BJ (cell line): ENCODE results near the gene CELF1. TPM values are rescaled to one million over a fixed set of nuclear protein-coding genes. Genes with fewer than 3 reads are reported as not detected.
A peak's percentile ranks its signal among the peaks of the same experiment; 100 is the strongest.

Experiments used
- CTCF ChIA-PET: fragments of 350-600 bp; formaldehyde crosslinking; extraction: SDS; loops from one replicate; lab custom pipeline; 2021; ENCODE audit warnings: antibody characterized with exemption, inconsistent platforms; lab: Yijun Ruan, JAX
- POLR2A ChIA-PET: fragments of 300-600 bp; sonication (Branson Sonifier 250); formaldehyde crosslinking; extraction: SDS; loops from one replicate; lab custom pipeline; 2021; ENCODE audit warnings: antibody characterized with exemption; lab: Charles Lee
- DNase-seq: peaks from one replicate; pipeline ENCODE4 v3.0.0-alpha.2; 2011; ENCODE audit warnings: low read depth
- H3K27me3 ChIP-seq: 2 replicates; pipeline ENCODE4 v1.6.0; 2011; ENCODE audit warnings: low read length; ENCODE audit not compliant: control insufficient read depth, insufficient read depth
- H3K36me3 ChIP-seq: 2 replicates; pipeline ENCODE4 v1.5.1; 2011; ENCODE audit warnings: low read length; ENCODE audit not compliant: control insufficient read depth, insufficient read depth
- H3K4me3 ChIP-seq: 2 replicates; pipeline ENCODE4 v1.5.1; 2011; ENCODE audit warnings: low read depth, mild to moderate bottlenecking, control low read depth, low read length
- polyA plus RNA-seq: library from polyadenylated mRNA; depleted of rRNA; stranded (reverse); fragments of >200 nt; gene quantifications from 2 replicates; pipeline ENCODE4 v1.2.3, GENCODE V29; 2011
- TF ChIP-seq, protein P1 (sequence below): IDR thresholded peaks from 2 replicates; pipeline ENCODE4 v1.5.1; 2011; ENCODE audit warnings: low read depth, mild to moderate bottlenecking, control low read depth, inconsistent platforms, low read length, moderate library complexity; ENCODE audit not compliant: insufficient read depth

The CELF1 gene
- polyA plus RNA-seq, 1 experiment = 73.5 TPM

DNA sequence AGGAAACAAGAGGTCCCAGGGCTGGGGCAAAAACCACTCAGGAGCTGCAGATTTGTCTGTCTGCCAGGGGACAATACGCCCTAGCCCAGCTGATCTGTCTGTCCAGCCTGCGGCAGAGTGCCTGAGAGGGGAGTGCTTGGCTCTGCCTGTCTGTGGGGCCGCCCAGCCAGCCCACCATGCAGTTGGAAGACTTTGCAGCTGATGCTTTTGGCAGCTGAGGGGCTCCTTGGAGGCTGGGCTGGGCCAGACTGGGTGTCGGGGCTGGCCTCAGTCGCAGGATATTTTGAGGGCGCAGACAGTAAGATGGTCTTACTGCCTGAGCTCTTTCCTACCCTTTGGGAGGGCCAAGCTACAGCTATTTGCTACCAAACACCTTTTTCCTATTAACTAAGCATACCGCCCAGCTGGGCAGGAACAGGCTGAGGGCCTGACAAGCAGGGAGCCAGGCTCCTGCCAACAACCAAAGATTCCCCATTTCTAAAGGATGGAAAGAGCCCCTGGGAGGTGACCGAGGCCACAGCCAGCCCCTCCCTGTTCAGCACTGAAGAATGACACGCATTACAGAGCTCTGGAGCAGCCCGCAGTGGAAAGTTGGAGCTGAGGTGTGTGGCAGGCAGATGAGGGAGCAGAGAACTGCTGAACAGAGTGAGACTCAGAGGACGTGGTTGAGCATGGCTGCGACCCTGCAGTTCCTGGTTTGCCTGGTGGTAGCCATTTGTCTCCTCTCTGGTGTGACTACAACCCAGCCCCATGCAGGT is 33.3 kb upstream of the CELF1 start, which contains the start of gene FAM180B:
FAM180B (plus strand) TSS at position 581 of the 758 bp plus-strand sequence; CDS start at position 672, 91 bp downstream.
- ChIA-PET POLR2A (no interaction called here), CTCF (no interaction called here)
- Histone ChIP-seq H3K36me3 (peaks cover 13% of the 10 kb centered on the region), H3K27me3 (peaks cover 7% of the 10 kb centered on the region), H3K4me3 (no peak within 1 kb of the TSS)
- TF ChIP-seq, protein P1, sequence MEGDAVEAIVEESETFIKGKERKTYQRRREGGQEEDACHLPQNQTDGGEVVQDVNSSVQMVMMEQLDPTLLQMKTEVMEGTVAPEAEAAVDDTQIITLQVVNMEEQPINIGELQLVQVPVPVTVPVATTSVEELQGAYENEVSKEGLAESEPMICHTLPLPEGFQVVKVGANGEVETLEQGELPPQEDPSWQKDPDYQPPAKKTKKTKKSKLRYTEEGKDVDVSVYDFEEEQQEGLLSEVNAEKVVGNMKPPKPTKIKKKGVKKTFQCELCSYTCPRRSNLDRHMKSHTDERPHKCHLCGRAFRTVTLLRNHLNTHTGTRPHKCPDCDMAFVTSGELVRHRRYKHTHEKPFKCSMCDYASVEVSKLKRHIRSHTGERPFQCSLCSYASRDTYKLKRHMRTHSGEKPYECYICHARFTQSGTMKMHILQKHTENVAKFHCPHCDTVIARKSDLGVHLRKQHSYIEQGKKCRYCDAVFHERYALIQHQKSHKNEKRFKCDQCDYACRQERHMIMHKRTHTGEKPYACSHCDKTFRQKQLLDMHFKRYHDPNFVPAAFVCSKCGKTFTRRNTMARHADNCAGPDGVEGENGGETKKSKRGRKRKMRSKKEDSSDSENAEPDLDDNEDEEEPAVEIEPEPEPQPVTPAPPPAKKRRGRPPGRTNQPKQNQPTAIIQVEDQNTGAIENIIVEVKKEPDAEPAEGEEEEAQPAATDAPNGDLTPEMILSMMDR = no peak
- DNase-seq = no peak

DNA sequence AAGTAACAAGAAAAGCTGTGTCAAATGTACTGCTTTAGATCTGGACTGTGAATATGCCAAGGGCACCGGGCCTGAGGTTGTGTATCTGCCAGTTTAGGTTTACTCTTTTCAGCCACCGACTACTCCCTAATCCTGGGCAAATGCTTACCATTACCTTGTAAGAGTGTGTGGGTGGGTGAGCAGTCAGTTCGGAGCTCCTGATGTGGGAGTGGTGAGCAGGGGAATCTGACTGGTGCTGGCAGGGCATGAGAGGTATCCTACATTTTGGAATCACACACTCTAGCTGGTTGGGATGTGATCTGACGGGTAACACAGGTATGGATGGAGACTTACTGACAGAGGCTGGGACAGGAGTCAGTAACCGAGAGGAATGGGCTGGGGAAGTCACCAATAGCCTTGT is 30.9 kb upstream of the CELF1 start:
- H3K36me3 ChIP-seq = peaks cover 16% of the 10 kb centered on the region
- TF ChIP-seq, protein P1 = no peak
- CTCF ChIA-PET = interaction anchor here (1.2 kb wide), 1 partner anchor 12 kb away, joined by 5 read pairs; no protein-coding TSS in a partner anchor
- POLR2A ChIA-PET = no interaction called here
- H3K27me3 ChIP-seq = no peaks in the 10 kb centered on the region
- H3K4me3 ChIP-seq = no peak overlapping the region
- no peak for DNase-seq

DNA sequence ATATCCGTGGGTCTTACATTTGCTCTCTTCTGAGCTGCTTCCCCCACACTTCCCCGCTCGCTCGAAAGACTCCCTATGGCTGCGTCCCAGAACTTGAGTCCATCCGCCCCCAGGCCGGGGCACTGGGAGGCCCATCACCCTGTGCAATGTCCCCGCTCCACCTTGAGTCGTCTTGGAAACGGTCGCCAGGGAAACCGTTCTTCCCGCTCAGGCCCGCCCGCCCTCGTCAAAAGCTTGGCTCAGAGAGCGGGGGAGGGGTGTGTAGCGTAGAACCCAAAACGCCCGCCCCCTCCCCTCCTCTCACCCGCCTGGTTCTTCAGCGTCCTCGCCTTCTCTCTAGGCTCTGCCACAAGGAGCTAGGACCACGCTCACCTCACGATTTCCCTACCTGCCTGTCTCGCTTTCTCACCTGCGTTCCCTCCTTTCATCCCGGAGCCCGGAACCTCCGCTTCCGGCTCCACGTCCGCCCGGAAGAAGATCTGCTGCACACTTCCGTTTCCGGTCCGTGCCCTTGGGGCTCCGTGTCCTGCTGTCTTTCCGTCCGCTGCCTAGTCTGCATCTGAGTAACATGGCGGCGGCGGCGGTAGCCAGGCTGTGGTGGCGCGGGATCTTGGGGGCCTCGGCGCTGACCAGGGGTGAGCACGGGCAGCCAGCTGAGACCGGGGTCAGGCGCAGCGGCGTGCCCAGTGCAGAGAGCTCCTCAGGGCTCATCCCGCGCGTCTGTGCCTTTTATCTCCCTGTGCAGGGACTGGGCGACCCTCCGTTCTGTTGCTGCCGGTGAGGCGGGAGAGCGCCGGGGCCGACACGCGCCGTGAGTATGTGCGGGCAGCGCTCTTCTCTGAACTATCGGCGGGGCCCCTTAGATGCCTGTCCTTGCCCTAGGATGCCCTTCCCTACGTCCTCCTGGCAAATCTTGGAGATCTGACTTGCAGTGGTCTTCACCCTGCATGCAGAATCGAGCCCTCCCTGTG is 25.9 kb upstream of the CELF1 start, which contains the start of the genes KBTBD4 and NDUFS3:
KBTBD4 (minus strand) TSS at position 447 of the 971 bp plus-strand sequence; CDS start at position 428, 19 bp downstream.
NDUFS3 (plus strand) TSS at position 551 of the 971 bp plus-strand sequence; CDS start at position 569, 18 bp downstream.
- ChIA-PET POLR2A (no interaction called here), CTCF (interaction anchor here (0.7 to 1.7 kb wide), 4 partner anchors 27 to 208 kb away, joined by 3 read pairs; no protein-coding TSS in a partner anchor)
- Histone ChIP-seq H3K27me3 (no peaks in the 10 kb centered on the region), H3K36me3 (peaks cover 18% of the 10 kb centered on the region), H3K4me3 (peak within 1 kb of the TSS; percentile 85)
- DNase-seq = no peak
- TF ChIP-seq, protein P1 = no peak

DNA sequence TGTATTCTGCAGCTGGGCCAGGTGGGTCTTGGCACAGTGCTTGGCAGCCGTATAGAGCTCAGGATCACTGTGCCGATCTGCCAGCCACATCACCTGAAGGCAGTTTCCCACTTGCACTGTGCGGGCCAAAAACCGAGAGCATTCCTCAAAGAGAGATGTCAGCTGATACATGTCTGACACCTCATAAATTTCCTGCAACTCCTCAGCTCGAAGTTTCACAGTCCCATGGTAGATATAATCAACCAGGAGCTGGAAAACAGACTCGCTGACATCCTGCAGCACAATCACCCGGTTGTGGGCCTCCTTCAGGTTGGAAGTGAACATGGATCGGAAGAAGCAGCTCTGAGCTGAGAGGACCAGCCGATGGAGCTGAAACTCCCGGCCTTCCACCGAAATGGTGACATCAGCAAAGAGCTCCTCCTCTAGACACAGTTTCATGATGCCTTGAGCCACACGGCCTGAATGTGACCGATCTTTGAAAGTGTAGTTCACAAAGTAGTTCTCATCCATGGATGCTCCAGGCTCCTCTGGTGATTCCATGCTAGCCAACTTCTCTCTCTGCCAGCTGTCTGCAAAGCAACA is 24.6 kb upstream of the CELF1 start:
- H3K27me3 ChIP-seq = no peaks in the 10 kb centered on the region
- ChIA-PET POLR2A (interaction anchor here (0.5 kb wide), 1 partner anchor 11 kb away, joined by 9 read pairs; no protein-coding TSS in a partner anchor), CTCF (interaction anchor here (0.7 to 1.6 kb wide), 6 partner anchors 17 to 163 kb away, joined by 3 to 5 read pairs (median 3); no protein-coding TSS in a partner anchor)
- TF ChIP-seq, protein P1 = no peak
- peaks cover 18% of the 10 kb centered on the region for H3K36me3 ChIP-seq
- peak overlapping the region; percentile 85 for H3K4me3 ChIP-seq
- DNase-seq = no peak
